GM12892 (cell line): ENCODE measurements around the gene CCDC13.

Experiments
- POLR2A ChIP-seq: IDR thresholded peaks from 2 replicates; pipeline ENCODE4 v1.6.1; 2011; ENCODE audit warnings: low read depth, low read length, control low read depth
- POLR2AphosphoS5 ChIP-seq: IDR thresholded peaks from 2 replicates; pipeline ENCODE4 v1.6.1; 2011; ENCODE audit warnings: low read depth, low read length, control low read depth

DNA sequence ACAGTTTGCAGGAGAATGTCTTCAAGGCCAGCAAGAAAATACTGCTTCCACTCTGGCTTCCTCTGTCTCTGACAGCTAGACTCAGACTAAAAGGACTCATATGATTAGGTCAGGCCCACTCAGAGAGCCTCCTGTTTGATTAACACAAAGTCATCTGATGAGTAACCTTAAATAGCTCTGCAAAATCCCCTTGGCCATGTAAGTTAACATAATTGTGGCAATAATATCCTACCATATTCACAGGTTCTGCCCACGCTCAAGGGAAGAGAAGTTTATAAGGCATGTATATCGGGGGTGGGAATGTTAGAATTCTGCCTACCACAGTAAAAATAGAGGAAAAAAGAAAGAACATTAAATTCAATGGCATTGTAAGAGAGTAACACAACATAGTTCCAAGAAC, 49.8 kb downstream of the CCDC13 start:
- TF ChIP-seq POLR2AphosphoS5 (no peak), POLR2A (no peak)
